ENCODE data around the gene LILRB2.
"Not testable (repeated sequence)": the region's sequence is repeated elsewhere in the genome, so short reads cannot be mapped to it uniquely, and the experiment has no call there.

LILRB2 gene

DNA sequence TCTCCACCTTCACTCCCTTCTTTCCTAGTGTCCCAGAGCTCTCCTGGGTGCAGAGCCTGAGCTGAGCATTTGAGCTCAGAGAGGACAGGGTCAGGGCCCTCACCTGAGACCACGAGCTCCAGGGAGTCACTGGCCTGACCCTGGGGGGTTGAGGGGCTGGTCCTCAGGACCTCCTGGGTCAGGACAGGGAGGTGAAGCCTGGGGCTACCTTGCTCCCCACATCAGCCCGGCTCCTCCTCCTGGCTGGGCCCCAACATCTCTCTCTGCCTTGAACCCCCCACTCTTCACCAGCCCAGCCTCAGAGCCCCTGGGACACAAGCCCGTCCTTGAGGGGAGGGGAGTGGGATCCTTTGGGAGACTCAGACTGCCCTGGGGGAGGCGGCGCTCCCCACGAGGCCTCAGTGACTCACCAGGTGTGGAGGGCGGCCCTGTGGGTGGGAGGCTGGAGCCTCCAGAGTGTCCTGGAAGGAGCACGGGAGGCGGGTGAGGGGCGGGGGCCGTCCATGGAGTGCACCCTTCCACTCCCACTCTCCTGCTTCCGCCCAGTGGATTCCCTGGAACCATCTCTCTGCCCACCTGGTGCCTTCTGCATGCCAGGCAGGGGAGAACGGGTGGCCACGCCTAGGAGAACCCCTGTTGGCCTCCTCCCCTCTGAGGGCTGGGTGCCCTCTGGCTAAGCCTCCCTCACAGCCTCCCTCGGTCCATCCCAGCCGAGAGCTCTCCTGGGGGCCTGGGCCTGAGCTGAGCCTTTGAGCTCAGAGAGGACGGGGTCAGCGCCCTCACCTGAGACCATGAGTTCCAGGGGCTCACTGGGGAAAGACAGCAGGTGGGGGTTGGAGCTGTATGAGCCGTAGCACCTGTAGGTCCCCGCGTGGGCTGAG is 41.2 kb downstream of the LILRB2 start:
- not testable (repeated sequence) for DNase-seq

DNA sequence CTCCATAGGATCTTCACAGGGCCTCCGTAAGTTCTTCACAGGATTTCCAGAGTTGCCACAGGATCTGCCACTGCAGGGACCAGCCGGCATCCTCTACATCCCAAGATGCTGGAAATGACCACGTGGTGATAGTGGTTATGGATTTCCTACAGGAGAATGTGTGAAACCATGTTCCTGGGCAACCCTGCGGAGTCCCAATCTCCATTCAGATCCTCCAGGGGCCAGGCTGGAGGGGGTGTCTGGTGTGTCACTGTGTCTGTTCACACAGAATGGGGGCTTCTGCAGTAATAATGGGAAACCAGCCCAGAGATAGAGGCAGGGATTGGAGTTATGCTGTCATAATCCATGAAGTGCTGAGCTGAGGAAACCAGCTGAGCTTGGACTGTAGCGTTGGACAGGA is 47.0 kb downstream of the LILRB2 start:
- DNase-seq, result no peak

DNA sequence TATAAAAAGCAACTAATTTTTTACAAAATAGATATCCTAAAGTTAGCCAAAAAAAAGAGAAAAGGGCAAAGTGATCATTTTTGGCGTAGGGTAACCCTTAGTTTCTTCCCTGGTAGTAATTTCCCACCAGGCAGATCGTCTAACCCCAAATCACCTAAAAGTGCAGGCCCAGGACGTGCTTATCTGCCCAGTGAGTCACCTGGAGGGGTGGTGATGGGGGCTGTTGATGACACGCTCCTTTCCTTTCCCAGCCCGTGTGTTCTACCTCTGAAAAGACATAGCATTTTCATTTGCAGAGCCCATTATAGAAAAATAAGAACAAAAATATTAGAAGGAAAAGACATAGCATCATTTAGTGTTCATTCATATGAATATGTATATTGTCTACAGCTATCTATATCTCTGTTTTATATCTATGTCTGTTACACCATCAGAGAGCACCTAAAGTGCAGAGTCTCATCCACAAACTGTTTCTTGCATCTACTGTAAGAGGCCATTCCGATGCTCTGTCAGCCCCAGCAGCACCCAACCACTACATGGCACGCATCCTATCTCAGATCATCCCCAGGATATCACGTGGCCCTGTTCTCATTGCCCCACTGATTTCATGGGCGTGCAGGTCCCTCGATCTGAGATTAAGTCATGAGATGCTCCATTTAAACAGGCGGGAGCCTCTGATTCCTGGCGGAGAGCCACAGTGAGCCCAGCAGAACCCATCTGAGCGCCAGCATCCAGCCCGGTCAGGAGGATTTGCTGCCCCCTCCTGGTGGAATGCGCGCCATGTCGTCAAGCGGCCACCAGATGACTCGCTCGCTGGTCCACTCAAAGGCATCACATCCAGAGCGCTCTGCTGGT is 49.6 kb downstream of the LILRB2 start:
- DNase-seq, result peak; percentile 96

DNA sequence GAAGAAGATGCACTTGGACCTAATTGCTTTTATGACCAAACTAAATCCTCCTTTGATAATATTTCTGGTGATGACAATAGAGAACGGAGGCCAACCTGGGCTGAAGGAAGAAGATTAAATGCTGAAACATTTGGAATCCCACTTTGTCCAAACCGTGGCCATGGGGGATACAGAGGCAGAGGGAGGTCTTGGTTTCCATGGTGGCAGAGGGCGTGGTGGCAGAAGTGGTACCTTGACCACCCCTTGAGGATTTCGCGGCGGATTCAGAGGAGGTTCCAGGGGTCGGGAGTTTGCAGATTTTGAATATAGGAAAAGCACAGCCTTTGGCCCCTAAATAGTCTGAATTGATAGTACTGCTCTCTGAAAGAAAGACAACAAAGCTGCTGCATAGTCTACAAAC is 50.9 kb downstream of the LILRB2 start:
- no peak for DNase-seq

DNA sequence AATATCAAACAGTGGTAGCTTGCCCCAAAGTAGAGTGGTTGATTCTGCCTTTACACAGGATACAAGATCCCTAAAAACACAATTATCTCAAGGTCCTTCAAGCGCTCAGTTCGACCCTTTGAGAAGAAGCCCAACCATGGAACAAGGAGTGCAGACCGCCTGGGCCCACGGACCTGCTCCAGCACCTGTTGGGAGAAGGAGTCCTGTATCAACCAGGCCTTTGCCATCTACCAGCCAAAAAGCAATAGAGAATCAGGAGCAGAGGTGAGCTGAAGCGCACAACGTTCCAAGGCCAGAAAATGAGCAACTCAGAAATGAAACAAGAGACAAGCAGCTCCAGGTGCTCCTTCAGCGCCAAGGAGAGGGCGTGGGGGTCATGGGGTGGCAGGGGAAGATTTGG is 51.8 kb downstream of the LILRB2 start:
- DNase-seq, result no peak

DNA sequence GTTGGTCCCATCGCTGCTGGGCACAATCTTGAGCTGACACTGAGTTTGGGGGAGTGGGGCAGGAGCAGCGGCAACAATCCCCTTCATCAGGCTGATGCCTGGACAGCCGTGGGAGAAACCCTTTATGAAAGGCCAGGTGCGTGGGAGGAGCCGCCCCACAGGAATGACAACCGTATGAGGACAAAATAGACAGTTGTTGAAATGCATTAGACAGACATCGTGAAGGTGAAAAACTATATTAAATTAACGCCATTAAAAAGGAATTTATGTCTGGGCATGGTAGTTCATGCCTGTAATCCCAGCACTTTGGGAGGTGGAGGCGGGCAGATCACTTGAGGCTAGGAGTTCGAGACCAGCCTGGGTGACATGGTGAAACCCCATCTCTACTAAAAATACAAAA is 56.3 kb downstream of the LILRB2 start:
- DNase-seq, result not testable (repeated sequence)

DNA sequence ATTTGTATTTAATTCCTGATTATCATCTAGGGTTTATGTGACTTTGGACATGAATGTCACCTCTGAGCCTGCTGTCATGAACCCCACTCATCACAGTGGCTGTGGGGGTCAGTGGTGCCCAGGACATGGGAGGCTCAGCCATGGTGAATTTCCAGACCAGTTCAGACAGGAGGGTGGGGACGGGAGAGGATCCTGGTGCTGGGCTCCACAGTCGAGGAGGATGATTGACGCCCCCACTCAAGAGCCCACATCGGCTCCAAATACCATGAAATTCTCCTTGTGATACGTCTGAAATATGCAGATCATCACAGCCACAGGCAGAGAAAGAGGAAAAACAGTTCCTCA is 57.0 kb downstream of the LILRB2 start:
- not testable (repeated sequence) for DNase-seq

Measured in activated CD8-positive, alpha-beta memory T cell treated with anti-CD3 and anti-CD28 coated beads for 24 hours (primary cell).